GM19452 (cell line): ENCODE data around the gene ANKS1B.
"Not testable (repeated sequence)": the region's sequence is repeated elsewhere in the genome, so short reads cannot be mapped to it uniquely, and the experiment has no call there.

Experiments
- ATAC-seq: cut with Tn5 transposase; IDR thresholded peaks from one replicate; pipeline ENCODE4 v1.9.1; 2021; ENCODE audit not compliant: unreplicated experiment

ANKS1B gene

DNA sequence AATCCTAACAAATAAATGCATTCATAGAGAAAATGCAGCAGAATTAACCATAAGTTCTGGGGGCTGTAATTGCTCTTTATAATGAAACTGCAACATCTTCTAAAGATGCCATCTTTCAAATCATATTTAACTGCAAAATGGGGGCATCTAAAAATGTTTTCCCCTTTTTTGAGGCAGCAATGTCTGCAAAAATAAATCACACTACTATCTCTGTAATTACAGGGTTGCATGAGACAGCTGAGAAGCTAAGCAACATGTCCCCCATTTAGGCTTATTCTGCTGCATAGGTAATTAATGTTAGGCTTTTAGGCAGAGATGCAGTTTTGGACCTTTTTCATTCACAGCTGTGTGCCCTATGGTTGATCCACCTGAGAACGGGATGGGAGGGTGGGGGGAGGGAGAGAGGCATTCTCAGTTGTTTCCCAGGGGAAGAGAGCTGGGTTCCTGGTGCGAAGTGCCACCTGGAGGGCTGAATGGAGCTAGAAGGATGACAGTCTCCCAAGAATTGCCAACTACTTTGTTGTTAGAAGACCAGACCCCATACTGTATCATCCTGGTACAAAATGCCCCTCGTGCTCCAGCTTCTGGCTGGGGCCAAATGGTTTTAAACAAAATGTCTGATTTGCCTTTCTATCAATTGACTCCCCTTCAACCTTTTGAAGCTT is 1185.5 kb downstream of the ANKS1B start:
- ATAC-seq = no peak

DNA sequence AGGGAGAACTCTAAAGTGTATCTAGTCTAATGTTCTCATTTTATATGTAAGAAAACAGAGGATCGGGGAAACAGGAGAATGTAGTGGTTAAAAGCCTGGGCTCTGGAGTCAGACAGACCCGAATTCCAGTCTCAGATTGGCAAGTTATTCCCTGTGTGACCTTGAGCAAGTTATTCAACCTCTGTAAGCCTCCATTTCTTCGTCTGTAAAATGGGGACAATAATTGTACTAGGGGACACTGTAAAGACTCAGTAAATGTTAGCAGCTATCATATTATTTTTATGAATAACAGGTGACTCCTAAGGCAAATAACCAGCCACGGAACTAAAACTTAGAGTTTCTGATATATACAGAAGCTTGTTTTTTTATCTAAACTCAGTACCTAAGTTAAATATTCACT is 1187.5 kb downstream of the ANKS1B start:
- ATAC-seq = no peak

DNA sequence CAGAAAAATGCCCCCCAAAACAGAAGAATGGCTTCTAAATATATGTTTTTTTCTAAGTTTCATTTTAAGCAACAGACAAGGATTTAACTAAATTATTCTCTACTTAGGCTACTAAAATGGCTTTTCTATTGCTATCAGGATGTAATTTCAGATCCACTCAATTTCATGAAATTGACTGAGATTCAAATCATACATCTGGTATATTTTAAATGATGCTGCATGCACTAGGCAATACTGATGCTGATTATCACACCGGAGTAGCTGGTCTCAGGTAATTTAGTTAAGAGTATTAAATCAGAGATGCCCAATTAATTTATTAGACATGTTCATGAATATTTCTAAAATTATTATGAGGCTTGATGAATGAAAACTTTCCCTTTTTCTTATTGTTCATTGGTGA is 1188.0 kb downstream of the ANKS1B start:
- ATAC-seq = no peak

DNA sequence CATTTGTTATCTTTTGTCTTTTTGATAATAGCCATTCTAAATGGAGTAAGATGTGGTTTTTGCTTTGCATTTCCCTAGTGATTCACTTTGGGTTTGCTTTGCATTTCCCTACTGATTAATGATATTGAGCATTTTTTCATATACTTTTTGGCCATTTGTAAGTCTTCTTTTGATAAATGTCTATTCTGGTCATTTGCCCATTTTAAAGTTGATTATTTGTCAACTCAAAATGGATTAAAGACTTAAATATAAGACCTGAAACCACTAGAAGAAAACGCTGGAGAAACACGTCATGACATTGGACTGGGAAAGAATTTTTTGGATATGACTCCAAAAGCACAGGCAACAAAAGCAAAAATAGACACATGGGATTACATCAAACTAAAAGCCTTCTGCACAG is 1191.6 kb downstream of the ANKS1B start:
- no peak for ATAC-seq

DNA sequence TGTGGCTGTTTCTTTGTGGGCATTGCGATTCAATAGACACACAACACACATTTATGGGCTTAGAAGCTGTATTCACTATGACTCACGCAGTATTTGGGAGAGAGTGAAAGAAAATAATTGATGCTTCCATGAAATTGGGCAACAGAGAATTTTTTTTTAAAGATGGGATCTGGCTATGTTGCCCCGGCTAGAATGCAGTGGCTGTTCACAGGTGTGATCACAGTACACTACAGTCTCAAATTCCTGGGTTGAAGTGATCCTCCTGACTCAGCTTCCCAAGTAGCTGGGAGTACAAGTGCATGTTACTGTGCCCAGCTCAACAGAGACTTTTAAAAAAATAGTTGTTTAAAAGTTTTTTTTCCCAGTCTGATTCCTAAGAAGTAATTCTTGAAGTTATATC is 1193.3 kb downstream of the ANKS1B start:
- ATAC-seq = no peak

DNA sequence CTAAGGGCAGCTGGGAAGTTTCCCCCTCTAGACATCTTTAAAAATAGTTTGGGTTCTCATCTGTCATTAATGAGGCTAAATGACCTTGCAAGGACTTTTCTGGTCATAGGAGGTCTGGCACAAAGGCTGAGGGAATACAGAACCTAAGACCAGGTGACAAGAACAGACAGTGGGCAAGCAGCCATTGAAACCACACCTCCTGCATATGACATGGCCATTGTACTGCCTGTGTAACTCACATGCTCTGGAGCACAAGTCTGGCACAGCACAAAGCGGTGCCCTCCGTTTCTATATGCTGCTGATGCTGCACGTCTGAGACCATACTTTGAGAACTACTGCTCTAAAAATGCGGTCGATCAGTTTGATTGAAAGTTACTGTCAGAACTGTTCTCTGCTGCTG is 1196.3 kb downstream of the ANKS1B start:
- no peak for ATAC-seq

DNA sequence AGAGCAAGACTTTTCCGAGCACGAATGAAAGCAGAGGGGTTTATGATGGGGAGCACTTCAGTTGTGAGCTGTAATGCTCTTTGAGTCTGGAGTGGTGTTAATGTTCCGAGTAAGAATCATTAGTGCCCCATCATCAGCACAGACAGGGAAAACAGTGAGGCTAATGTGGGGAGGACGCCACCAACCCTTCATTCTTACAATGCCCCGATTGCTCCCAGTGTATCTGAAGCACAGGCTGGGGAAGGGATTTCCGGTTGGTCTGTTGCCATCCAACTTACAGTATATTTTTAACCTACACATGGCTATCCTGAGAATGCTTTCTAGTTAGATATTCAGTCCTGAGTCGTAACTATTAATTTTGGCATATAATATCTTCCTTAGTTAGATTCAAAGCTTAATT is 1198.1 kb downstream of the ANKS1B start:
- ATAC-seq = no peak

DNA sequence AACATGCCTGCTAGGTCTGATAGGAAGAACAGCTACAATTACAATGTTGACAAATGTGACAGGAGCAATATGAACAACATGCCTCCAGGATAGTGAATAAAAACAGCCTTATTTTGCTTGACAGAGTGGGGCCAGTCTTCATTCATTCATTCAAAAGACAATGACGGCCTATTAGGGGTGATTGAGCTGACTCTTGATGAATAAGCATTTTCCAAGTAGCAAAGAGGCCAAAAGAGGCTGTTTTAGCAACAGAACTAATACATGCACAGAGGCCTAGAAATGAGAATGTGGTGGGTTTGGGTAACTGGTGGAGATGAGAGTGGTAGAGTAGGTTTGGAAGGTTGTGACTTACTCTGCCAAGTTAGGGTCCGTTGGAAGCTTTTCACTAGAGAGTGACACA is 1201.3 kb downstream of the ANKS1B start:
- no peak for ATAC-seq

DNA sequence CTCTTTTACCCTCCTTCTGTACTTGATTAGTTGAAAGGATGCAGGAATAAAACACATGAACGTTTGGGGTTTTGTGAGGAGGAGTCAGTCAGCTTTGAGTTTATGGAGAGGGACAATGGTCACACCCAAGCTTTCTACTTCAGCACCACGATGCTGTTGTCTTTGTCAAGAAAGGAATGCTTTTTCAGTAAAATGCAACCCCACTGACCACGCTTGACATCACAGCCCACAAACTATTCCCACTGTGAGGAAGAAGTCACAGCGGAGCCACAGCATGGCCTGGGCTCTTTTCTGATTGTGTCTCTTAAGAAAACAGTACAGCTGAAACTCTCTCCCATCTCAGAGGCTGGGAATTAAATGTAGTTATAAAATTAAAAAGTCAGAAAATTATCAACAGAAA is 1204.5 kb downstream of the ANKS1B start:
- ATAC-seq = no peak

DNA sequence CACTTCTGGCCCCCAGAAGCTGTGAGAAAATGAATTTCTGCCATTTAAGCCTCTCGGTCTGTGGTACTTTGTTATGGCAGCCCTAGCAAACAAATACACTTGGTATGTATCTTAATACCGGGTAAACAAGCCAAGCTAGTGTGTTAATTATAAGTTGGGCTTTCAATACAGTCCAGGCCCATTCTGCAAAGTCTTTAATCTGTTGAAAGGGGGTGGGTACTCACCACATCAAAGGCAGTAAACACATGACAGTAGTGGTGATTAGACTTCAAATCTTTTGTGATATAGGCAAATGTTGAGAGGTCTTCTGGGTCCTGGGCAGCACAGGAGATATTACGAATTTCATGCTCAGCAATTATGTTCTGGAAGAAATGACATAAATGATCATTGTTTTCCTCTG is 1211.9 kb downstream of the ANKS1B start:
- no peak for ATAC-seq

DNA sequence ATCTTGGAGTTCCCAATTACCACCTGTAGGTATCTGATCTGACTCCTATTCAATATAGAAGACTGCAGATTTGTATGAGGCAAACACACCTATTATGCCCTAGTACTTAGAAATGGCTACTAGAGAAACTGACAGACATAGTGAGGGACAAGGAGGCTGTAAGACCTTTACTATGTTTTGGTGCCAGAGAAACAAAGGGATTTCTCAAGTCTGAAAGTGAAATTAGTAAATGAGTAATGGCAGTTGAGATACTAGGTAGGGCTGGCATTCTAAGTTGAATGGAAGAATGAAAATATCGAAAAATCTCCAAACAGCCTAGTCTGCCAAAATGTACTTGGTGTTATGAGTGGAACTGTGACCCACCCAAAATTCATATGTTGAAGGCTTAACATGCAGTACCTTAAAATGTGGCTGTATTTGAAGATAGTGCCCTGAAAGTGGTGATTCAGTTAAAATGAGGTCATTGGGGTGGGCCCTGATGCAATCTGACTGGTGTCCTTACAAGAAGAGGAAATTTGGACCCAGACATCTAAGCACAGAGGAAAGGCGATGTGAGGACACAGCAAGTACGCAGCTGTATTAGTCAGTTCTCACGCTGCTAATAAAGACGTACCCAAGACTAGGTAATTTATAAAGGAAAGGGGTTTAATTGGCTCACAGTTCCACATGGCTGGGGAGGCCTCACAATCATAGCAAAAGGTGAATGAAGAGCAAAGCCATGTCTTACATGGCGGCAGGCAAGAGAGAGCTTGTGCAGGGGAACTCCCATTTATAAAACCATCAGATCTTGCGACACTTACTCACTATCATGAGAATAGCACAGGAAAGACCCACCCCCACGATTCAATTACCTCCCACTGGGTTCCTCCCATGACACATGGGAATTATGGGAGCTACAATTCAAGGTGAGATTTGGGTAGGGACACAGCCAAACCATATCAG is 1212.7 kb downstream of the ANKS1B start:
- no peak for ATAC-seq

DNA sequence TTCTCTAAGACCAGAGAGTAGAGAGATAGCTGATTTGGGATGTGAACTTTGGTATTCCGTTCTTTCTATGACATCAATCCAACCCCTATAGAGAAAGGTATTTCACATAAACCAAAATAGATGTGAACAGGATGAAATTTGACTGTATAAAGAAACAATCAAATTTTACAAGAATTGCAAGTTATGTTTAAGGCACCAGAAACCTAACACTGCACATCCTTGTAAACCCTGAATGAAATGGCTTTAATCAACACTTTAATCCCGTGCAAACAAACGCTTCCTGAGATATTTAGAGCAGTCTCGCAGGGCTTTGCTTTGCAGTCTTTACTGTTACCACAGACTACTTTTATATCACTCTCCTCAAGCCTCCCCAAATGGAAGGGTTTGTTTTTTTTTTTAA is 1214.5 kb downstream of the ANKS1B start:
- ATAC-seq = no peak

DNA sequence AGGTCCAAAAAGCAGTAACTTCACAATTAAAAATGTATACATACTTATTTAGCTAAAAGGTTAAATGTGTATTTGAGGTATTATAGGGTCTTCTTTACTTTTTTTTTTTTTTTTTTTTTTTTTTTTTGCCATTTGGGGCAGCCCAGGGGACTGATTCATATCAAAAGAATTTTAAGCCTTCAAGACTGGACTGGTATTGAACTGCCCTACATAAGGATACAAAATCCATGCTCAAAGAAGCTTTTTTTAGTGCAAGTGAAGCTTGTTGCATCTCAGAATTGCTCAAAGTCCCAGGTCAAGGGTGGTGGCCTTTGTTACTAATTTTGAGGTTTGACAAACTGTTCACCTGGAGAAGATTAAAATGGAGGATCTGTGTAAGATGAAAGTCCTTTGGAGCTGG is 1215.7 kb downstream of the ANKS1B start:
- no peak for ATAC-seq

DNA sequence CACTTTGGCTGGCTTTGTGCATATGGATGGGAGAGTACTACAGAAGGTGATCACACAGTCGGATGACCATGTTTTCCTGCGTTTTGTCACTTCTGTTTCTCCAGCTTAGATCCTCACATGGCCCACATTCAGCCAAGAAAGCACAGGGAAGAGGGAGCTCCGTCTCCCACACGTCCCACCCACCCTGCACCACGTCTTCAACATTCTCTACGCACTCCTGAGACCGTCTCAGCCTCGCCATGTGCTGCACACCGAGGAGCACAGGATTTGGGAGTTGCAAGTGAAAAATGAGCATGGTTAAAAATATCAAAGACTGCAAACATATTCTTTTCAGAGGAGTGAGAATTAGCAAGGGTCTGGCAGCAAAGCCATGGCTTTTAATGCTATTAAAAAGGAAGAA is 1217.5 kb downstream of the ANKS1B start:
- ATAC-seq = no peak

DNA sequence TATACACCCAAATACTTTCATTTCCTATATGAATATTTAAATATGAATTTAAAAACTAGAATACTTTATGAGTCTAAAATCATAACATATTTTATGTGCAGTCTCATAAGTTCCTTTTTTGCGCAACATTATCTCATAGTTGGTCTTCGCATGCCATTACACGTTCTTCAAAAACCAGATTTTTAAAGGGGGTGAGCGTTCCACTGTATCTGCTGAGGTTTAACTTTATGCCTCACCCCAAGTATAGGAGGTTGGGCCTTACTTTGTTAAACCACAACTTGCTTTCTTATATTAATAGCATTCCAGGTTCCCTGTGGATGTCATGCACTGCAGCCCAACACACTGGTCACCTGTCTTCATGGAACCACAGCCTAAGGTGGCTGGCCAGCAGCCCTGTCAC is 1221.1 kb downstream of the ANKS1B start:
- ATAC-seq = no peak

DNA sequence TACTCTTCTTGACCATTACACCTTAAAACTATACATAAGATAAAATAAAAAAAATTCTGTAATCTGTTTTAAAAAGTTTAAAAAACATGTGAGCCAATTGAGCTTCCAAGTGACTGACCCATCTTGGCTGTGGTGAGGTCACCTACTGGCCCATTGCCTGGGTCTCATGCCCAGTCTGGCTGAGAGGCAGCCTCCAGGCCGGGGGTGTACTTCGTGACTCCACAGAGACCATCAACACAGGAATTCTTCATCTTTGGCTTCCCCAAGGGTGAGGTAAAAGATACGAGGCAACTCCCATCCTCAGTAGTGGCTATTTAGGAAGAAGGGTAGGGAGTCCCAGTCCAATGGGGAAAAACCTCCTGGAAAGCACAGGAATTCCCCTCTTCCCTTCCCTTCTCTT is 1226.4 kb downstream of the ANKS1B start:
- no peak for ATAC-seq

DNA sequence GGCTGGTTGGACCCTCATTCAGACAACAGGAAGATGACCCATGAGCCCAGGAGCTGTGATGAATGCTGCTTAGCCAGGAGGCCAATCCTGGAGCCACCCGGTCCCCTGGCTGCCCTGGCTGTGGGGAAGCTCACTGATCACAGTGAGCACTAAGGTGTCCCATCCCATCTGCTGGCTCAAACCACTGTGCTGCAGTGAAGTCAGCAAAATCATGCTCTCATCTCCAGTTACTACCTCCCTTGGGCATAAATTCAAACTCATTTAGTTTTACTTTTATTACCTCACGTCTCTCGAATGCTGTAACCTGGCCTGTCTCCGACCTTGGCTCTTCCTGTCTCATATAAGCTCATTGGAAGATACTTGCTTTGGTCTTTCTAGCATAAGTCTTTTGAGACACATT is 1227.3 kb downstream of the ANKS1B start:
- no peak for ATAC-seq

DNA sequence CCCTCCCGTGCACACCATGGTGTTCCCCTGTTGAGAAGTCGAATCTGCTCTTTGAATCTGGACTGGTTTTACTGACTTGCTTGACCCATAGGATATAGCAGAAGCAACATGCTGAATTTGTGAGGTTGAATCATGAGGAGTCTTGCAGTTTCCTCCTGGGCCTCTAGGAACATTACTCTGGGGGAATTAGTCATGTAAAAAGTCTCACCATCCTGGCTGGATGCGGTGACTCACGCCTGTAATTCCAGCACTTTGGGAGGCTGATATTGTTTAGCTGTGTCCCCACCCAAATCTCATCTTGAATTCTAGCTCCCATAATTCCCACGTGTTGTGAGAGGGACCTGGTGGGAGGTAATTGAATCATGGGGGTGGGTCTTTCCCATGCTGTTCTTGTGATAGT is 1228.9 kb downstream of the ANKS1B start:
- ATAC-seq = not testable (repeated sequence)

DNA sequence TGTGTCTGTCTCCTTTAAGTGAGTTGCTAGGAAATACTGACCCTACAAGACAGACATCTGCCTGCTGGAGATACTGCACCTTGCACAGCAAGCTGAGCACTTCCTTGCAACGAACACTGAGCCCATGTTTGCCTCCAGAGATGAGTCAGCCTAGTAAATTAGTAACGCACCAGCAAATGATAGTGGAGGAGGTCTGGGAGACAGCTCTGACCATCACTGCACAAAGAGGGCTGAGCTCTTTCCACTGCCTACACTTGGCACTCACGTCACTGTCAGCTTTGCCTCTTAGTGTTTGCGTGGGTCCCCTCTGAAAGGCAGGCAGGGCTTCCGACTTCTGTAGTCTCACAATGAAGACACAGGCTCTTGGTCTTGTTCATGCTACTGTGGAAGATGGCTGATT is 1230.6 kb downstream of the ANKS1B start:
- peak; percentile 99 for ATAC-seq

DNA sequence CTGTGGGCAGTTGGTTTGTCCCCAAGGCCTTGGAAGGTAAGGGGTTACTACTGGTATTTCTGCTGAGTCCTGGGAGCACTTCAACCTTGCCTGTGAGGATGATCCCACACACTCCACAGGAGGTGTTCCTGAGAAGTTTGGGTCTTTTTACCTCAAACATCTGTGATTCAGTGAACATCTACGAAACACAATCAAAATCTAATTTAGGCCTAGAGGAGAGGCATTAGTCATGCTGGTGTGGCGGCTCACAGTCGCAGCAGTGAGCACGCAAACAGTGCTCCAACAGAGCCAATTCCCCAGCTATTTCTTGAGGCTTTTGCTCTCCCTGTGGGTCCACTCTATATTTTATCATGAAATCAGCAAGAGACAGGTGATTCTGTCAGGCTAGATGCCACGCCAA is 1232.0 kb downstream of the ANKS1B start:
- ATAC-seq = no peak

DNA sequence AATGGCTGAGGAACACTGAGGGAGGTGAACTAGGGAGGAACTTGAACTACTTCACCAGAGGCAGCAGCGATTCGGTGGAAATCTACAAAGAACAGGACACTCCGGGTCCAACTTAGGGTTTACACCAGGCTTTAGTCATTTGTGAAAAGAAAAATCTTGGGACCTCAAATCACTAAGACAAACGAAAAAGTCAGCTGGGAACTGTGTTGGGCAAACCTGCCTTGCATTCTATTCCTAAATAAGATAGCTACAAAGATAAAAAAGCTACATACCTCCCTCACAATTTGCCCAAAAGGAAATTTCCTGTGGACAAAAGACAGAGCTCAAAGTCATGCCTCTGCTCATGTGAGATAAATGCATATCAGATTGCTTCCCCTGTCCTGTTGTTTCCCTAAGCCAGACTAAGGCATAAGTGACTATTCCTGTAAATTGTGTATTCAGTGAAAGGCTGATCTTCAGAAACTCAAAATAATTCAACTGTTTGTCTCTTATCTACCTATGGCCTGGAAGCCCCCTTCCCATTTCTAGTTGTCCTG is 1233.1 kb downstream of the ANKS1B start:
- no peak for ATAC-seq

DNA sequence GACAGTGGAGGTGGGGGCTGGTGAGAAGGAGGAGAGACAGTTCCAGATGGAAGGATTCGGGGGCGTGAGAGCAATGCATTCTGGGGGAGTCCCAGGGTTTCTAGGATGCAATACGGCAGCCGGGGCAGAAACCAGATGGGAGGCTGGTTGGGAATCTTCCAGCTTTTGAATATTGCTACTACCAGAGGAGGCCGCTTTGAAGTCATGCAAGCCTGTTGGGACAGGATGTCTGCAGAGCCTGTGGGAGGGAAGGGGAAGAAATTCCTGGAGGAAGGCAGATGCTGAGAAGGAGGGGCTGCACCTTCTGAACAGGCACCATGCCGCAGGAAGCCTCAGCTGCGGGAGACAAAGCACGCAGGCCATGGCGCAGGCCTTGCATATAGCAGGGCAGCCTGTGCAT is 1234.2 kb downstream of the ANKS1B start:
- ATAC-seq = no peak
